Neural progenitor cell (in vitro differentiated cells): Measurements from ENCODE around the gene INKA1.

Experiments used
- CTCF ChIP-seq: fragments of 200-600 bp; sonication (generic); IDR thresholded peaks from 2 replicates; pipeline ENCODE4 v1.5.1; 2017; ENCODE audit warnings: antibody characterized with exemption, mild to moderate bottlenecking
- EZH2 ChIP-seq: fragments of 200-600 bp; sonication (generic); IDR thresholded peaks from 2 replicates; pipeline ENCODE4 v1.6.1; 2017; ENCODE audit warnings: antibody characterized with exemption, mild to moderate bottlenecking, moderate library complexity

- TF ChIP-seq CTCF: no peak
- no peak for TF ChIP-seq EZH2
These were observed 30.4 kb upstream of the INKA1 start for GRCh38 chr3:49772703-49773102.
